Transverse colon (tissue), 4 donors: ENCODE results near the gene KCTD15. TPM values are rescaled to one million over a fixed set of nuclear protein-coding genes. Genes with fewer than 3 reads are reported as not detected.

Experiments used
- DNase-seq: peaks from one replicate; pipeline ENCODE4 v3.0.0-alpha.2; 2019
- H3K27ac ChIP-seq, 4 donors: fragments of 200-600 bp; sonication (generic); 2 replicates each; pipeline ENCODE4 v1.5.1; 2016 to 2018; ENCODE audit warnings: inconsistent platforms in 4 of 4
- H3K27me3 ChIP-seq: fragments of 200-600 bp; sonication (generic); 2 replicates; pipeline ENCODE4 v1.5.1; 2017; ENCODE audit warnings: inconsistent platforms
- H3K36me3 ChIP-seq, 4 donors: fragments of 200-600 bp; sonication (generic); 2 replicates each; pipeline ENCODE4 v1.5.1; 2017 to 2019; ENCODE audit warnings: inconsistent platforms in 4 of 4
- H3K4me1 ChIP-seq, 4 donors: fragments of 200-600 bp; sonication (generic); 2 replicates each; pipeline ENCODE4 v1.5.1; 2017 to 2020; ENCODE audit warnings: inconsistent platforms in 4 of 4
- H3K4me3 ChIP-seq, 4 donors: fragments of 200-600 bp; sonication (generic); 1 replicate in 1 of 4; 2 replicates in 3 of 4; pipeline versions ENCODE4 v1.5.1 to v1.6.1; 2017 to 2019; ENCODE audit warnings: inconsistent platforms in 4 of 4
- H3K9me3 ChIP-seq, 2 donors: fragments of 200-600 bp; sonication (generic); 2 replicates each; pipeline ENCODE4 v1.5.1; 2017 to 2019; ENCODE audit warnings: inconsistent platforms in 2 of 2
- CTCF ChIP-seq, 5 experiments: fragments of 200-600 bp in 3 of 5; fragments of 450-650 bp in 2 of 5; sonication (generic) in 3 of 5; IDR thresholded peaks; 1 replicate in 2 of 5; 2 replicates in 3 of 5; pipeline ENCODE4 v1.5.1; 2016 to 2017; ENCODE audit warnings: antibody characterized with exemption in 5 of 5, inconsistent platforms in 3 of 5, mild to moderate bottlenecking in 2 of 5, moderate library complexity in 1 of 5
- EP300 ChIP-seq: sonication (generic); formaldehyde crosslinking; IDR thresholded peaks from one replicate; pipeline ENCODE4 v1.6.1; 2017; ENCODE audit warnings: antibody characterized with exemption, low read depth
- POLR2A ChIP-seq: fragments of 450-650 bp; IDR thresholded peaks from one replicate; pipeline ENCODE4 v1.6.1; 2016; ENCODE audit warnings: antibody characterized with exemption, mild to moderate bottlenecking, moderate library complexity
- POLR2AphosphoS5 ChIP-seq, 3 donors: sonication (generic); formaldehyde crosslinking; IDR thresholded peaks; one replicate each; pipeline ENCODE4 v1.6.1; 2016; ENCODE audit warnings: antibody characterized with exemption in 3 of 3
- WGBS, 2 donors: methylation state at CpG; one replicate each; pipeline ENCODE4 v1.1.5; 2018; ENCODE audit warnings: low coverage in 1 of 2; 5-methylcytosine and 5-hydroxymethylcytosine counted together
- in situ Hi-C, 4 donors: fragments of 200-750 bp; cut with MboI; loops; one replicate each; pipeline versions ENCODE4 v1.15.0 to v1.15.1; 2017; ENCODE audit warnings: low sequenced_read_pairs in 3 of 4, low pct_ligation_motif_present in 1 of 4, low pct_unique_long_range_greater_than_20kb in 1 of 4
- intact Hi-C: fragments of 100-400 bp; cut with DNase I; formaldehyde crosslinking; loops from one replicate; pipeline ENCODE4 v1.15.1; 2023; ENCODE audit warnings: low total_unique reads
- total RNA-seq, 4 donors: library from RNA; depleted of rRNA; stranded (reverse); fragments of >200 nt; gene quantifications; one replicate each; pipeline ENCODE4 v1.1.0, GENCODE V29; 2016

Gene KCTD15
- total RNA-seq, 4 donors from 2014 or later, result 28.5 to 158 (median 39.2) TPM

GRCh38 chr19:33812388-33813330, 16.0 kb downstream of the KCTD15 start:
- Histone ChIP-seq H3K4me1 (peaks cover 0 to 6% (median 0%) of the 10 kb centered on the region in 4 donors), H3K27ac (no peak overlapping the region), H3K4me3 (no peak overlapping the region), H3K9me3 (no peaks in the 10 kb centered on the region), H3K36me3 (no peaks in the 10 kb centered on the region), H3K27me3 (no peaks in the 10 kb centered on the region)
- intact Hi-C loops (no loop called here), in situ Hi-C loops (no loop called here)
- TF ChIP-seq POLR2A (no peak), EP300 (no peak), POLR2AphosphoS5 (IDR thresholded peaks at IDR 0.05) (no peak), CTCF (IDR thresholded peaks at IDR 0.05) (no peak)
- no peak for DNase-seq
- 89% methylated on average over 22 of the region's 28 CpGs; no CpG with 5 or more reads in 1 of the 2 donors for WGBS, 2 donors

- intact Hi-C loops, result no loop called here
- H3K27me3 ChIP-seq, result no peaks in the 10 kb centered on the region
- no peak overlapping the region for H3K27ac ChIP-seq
- H3K9me3 ChIP-seq, result no peaks in the 10 kb centered on the region
- TF ChIP-seq CTCF (IDR thresholded peaks at IDR 0.05) (no peak), EP300 (no peak), POLR2AphosphoS5 (IDR thresholded peaks at IDR 0.05) (no peak), POLR2A (no peak)
- H3K4me3 ChIP-seq, result no peak overlapping the region
- in situ Hi-C loops, result no loop called here
- 83% methylated on average over 15 of the region's 16 CpGs; no CpG with 5 or more reads in 1 of the 2 donors for WGBS, 2 donors
- H3K36me3 ChIP-seq, result no peaks in the 10 kb centered on the region
- peaks cover 0 to 6% (median 0%) of the 10 kb centered on the region in 4 donors for H3K4me1 ChIP-seq
- DNase-seq, result no peak
These were observed 16.9 kb downstream of the KCTD15 start for GRCh38 chr19:33813391-33814101.

- no peak overlapping the region for H3K27ac ChIP-seq
- in situ Hi-C loops, result no loop called here
- TF ChIP-seq CTCF (IDR thresholded peaks at IDR 0.05) (no peak), POLR2A (no peak), EP300 (no peak), POLR2AphosphoS5 (IDR thresholded peaks at IDR 0.05) (no peak)
- DNase-seq, result no peak
- H3K27me3 ChIP-seq, result no peaks in the 10 kb centered on the region
- peaks cover 2 to 9% (median 3%) of the 10 kb centered on the region in 4 donors for H3K4me1 ChIP-seq
- H3K36me3 ChIP-seq, result no peaks in the 10 kb centered on the region
- no peak overlapping the region for H3K4me3 ChIP-seq
- H3K9me3 ChIP-seq, result no peaks in the 10 kb centered on the region
- intact Hi-C loops, result no loop called here
- WGBS, 2 donors, result 80 to 92% methylated on average over 2 to 21 of the region's 21 CpGs
These were observed 17.8 kb downstream of the KCTD15 start for GRCh38 chr19:33814181-33815165.
